ENCODE measurements around the gene FUBP3.

FUBP3 gene

GRCh38 chr9:130634191-130634768 lies 54.9 kb downstream of the FUBP3 start:
- no peak for DNase-seq (ENCODE audit: low read depth)

- DNase-seq (ENCODE audit: low read depth), result no peak
These were observed 55.4 kb downstream of the FUBP3 start for GRCh38 chr9:130634801-130635200.

- DNase-seq (ENCODE audit: low read depth), result no peak
These were observed 55.9 kb downstream of the FUBP3 start for GRCh38 chr9:130635306-130635705.

- no peak for DNase-seq (ENCODE audit: low read depth)
These were observed 56.6 kb downstream of the FUBP3 start for GRCh38 chr9:130635721-130636647.

GRCh38 chr9:130636648-130637020 lies 57.3 kb downstream of the FUBP3 start:
- no peak for DNase-seq (ENCODE audit: low read depth)

- DNase-seq (ENCODE audit: low read depth), result no peak
These were observed 59.1 kb downstream of the FUBP3 start for GRCh38 chr9:130638284-130639123.

GRCh38 chr9:130639124-130639765 lies 59.9 kb downstream of the FUBP3 start:
- no peak for DNase-seq (ENCODE audit: low read depth)

- DNase-seq (ENCODE audit: low read depth), result no peak
These were observed 60.6 kb downstream of the FUBP3 start for GRCh38 chr9:130639866-130640555.

- DNase-seq (ENCODE audit: low read depth), result no peak
These were observed 61.3 kb downstream of the FUBP3 start for GRCh38 chr9:130640681-130641080.

GRCh38 chr9:130642926-130643325 lies 63.5 kb downstream of the FUBP3 start:
- no peak for DNase-seq (ENCODE audit: low read depth)

GRCh38 chr9:130651221-130651620 lies 71.8 kb downstream of the FUBP3 start:
- no peak for DNase-seq (ENCODE audit: low read depth)

GRCh38 chr9:130651752-130652151 lies 72.4 kb downstream of the FUBP3 start:
- no peak for DNase-seq (ENCODE audit: low read depth)

GRCh38 chr9:130654879-130655278 lies 75.5 kb downstream of the FUBP3 start:
- DNase-seq (ENCODE audit: low read depth), result no peak

GRCh38 chr9:130658893-130659698 lies 79.7 kb downstream of the FUBP3 start:
- no peak for DNase-seq (ENCODE audit: low read depth)

- DNase-seq (ENCODE audit: low read depth), result no peak
These were observed 80.4 kb downstream of the FUBP3 start for GRCh38 chr9:130659699-130660248.

- no peak for DNase-seq (ENCODE audit: low read depth)
These were observed 80.9 kb downstream of the FUBP3 start for GRCh38 chr9:130660326-130660682.

GRCh38 chr9:130660683-130661450 lies 81.5 kb downstream of the FUBP3 start:
- no peak for DNase-seq (ENCODE audit: low read depth)

GRCh38 chr9:130661451-130662098 lies 82.2 kb downstream of the FUBP3 start:
- no peak for DNase-seq (ENCODE audit: low read depth)
